Type B pancreatic cell (in vitro differentiated cells): ENCODE results near the gene IRS1. TPM values are rescaled to one million over a fixed set of nuclear protein-coding genes. Genes with fewer than 3 reads are reported as not detected.

Experiments used
- DNase-seq: peaks from one replicate; pipeline ENCODE4 v3.0.0; 2021; ENCODE audit warnings: mixed read lengths; ENCODE audit not compliant: unreplicated experiment; ENCODE audit errors: extremely low spot score
- H3K27ac Mint-ChIP-seq: 2 replicates; pipeline ENCODE4 v1.8.0; 2021; ENCODE audit warnings: mild to moderate bottlenecking, mixed read lengths
- H3K27me3 Mint-ChIP-seq: 2 replicates; pipeline ENCODE4 v1.8.0; 2021; ENCODE audit warnings: mixed read lengths
- H3K36me3 Mint-ChIP-seq: 2 replicates; pipeline ENCODE4 v1.8.0; 2021; ENCODE audit warnings: mixed read lengths
- H3K4me1 Mint-ChIP-seq: one replicate; pipeline ENCODE4 v1.8.0; 2021; ENCODE audit warnings: mixed read lengths; ENCODE audit not compliant: unreplicated experiment
- H3K4me3 Mint-ChIP-seq: 2 replicates; pipeline ENCODE4 v1.8.0; 2021; ENCODE audit warnings: mild to moderate bottlenecking, mixed read lengths
- H3K9me3 Mint-ChIP-seq: 2 replicates; pipeline ENCODE4 v1.8.0; 2021; ENCODE audit warnings: mixed read lengths
- CTCF ChIP-seq: fragments of 200-600 bp; sonication (generic); conservative IDR thresholded peaks from 2 replicates; pipeline ENCODE4 v1.5.0; 2021; ENCODE audit warnings: antibody characterized with exemption, mild to moderate bottlenecking
- total RNA-seq: library from RNA; stranded (reverse); gene quantifications from 2 replicates; pipeline ENCODE4 v1.2.1, GENCODE V29; 2021; ENCODE audit warnings: low replicate concordance

Gene IRS1
- total RNA-seq, 1 donor from 2014 or later = 25.9 TPM

- no peaks in the 10 kb centered on the region for H3K27me3 Mint-ChIP-seq
- H3K4me1 Mint-ChIP-seq = peaks cover 29% of the 10 kb centered on the region
- peaks cover 5% of the 10 kb centered on the region for H3K9me3 Mint-ChIP-seq
- no peak for TF ChIP-seq CTCF
- no peak overlapping the region for H3K27ac Mint-ChIP-seq
- H3K36me3 Mint-ChIP-seq = peaks cover 27% of the 10 kb centered on the region
- H3K4me3 Mint-ChIP-seq = no peak overlapping the region
- no peak for DNase-seq
These were observed 52.3 kb downstream of the IRS1 start for GRCh38 chr2:226747288-226747687.

- no peak overlapping the region for H3K27ac Mint-ChIP-seq
These were observed 53.3 kb downstream of the IRS1 start for GRCh38 chr2:226746196-226746800.

GRCh38 chr2:226743915-226744314 is 55.7 kb downstream of the IRS1 start:
- Mint-ChIP-seq H3K4me1 (peaks cover 47% of the 10 kb centered on the region), H3K9me3 (no peaks in the 10 kb centered on the region), H3K36me3 (peaks cover 11% of the 10 kb centered on the region), H3K4me3 (no peak overlapping the region), H3K27me3 (no peaks in the 10 kb centered on the region), H3K27ac (no peak overlapping the region)
- no peak for TF ChIP-seq CTCF
- DNase-seq = no peak

More at GRCh38 chr2:226746196-226746800, 53.3 kb downstream of the IRS1 start:
- Mint-ChIP-seq H3K27me3 (no peaks in the 10 kb centered on the region), H3K4me1 (peaks cover 37% of the 10 kb centered on the region), H3K4me3 (no peak overlapping the region), H3K9me3 (peaks cover 5% of the 10 kb centered on the region), H3K36me3 (peaks cover 27% of the 10 kb centered on the region)
- DNase-seq = no peak
- TF ChIP-seq CTCF = no peak

GRCh38 chr2:226742347-226742746 is 57.3 kb downstream of the IRS1 start:
- Mint-ChIP-seq H3K27ac (no peak overlapping the region), H3K36me3 (peaks cover 7% of the 10 kb centered on the region), H3K4me3 (no peak overlapping the region), H3K27me3 (no peaks in the 10 kb centered on the region), H3K4me1 (peaks cover 48% of the 10 kb centered on the region), H3K9me3 (no peaks in the 10 kb centered on the region)
- DNase-seq = no peak
- no peak for TF ChIP-seq CTCF

GRCh38 chr2:226740039-226740648 is 59.5 kb downstream of the IRS1 start:
- no peak for TF ChIP-seq CTCF
- peaks cover 39% of the 10 kb centered on the region for H3K4me1 Mint-ChIP-seq
- H3K27me3 Mint-ChIP-seq = no peaks in the 10 kb centered on the region
- peaks cover 15% of the 10 kb centered on the region for H3K36me3 Mint-ChIP-seq
- no peak overlapping the region for H3K4me3 Mint-ChIP-seq
- DNase-seq = no peak
- no peak overlapping the region for H3K27ac Mint-ChIP-seq
- H3K9me3 Mint-ChIP-seq = no peaks in the 10 kb centered on the region
